ENCODE data around the gene FOXK1.

Gene FOXK1

GRCh38 chr7:4714767-4715409, 32.8 kb downstream of the FOXK1 start:
- no peak overlapping the region for H3K9ac ChIP-seq (ENCODE audit: low read depth, low read length)
- H3K9me3 ChIP-seq (ENCODE audit: control insufficient read depth, insufficient read depth, low read length) = no peaks in the 10 kb centered on the region
- no peaks in the 10 kb centered on the region for H3K4me1 ChIP-seq (ENCODE audit: insufficient read depth, low read length)
- H3K36me3 ChIP-seq (ENCODE audit: insufficient read depth, low read length) = no peaks in the 10 kb centered on the region

DNA sequence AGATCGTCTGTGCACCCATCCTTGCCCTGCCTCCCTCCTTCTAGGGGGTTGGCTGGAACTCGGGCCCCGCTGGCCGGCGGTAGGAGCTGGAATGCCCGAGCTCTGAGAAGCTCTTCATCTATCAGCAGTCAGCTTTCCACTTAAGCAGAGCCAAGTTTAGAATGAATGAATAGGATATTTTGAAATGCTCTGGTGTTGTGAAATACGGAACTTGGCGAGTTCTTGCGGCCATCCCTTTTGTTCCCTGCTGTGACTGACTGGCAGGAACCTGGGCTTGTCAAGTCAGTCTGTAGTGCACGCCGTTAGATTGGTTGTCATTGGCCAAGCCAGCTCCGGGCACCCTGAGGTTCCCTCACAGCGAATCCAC, 33.3 kb downstream of the FOXK1 start:
- Histone ChIP-seq H3K9me3 (ENCODE audit: control insufficient read depth, insufficient read depth, low read length) (no peaks in the 10 kb centered on the region), H3K9ac (ENCODE audit: low read depth, low read length) (no peak overlapping the region)

GRCh38 chr7:4716946-4717795, 35.1 kb downstream of the FOXK1 start:
- H3K36me3 ChIP-seq (ENCODE audit: insufficient read depth, low read length) = no peaks in the 10 kb centered on the region; the same call in 1 of the 2 replicates
- H3K4me1 ChIP-seq (ENCODE audit: insufficient read depth, low read length) = no peaks in the 10 kb centered on the region
- no peak overlapping the region for H3K9ac ChIP-seq (ENCODE audit: low read depth, low read length)
- no peaks in the 10 kb centered on the region for H3K9me3 ChIP-seq (ENCODE audit: control insufficient read depth, insufficient read depth, low read length)

More for the DNA sequence above, 33.3 kb downstream of the FOXK1 start:
- no peaks in the 10 kb centered on the region; the same call in 1 of the 2 replicates for H3K36me3 ChIP-seq (ENCODE audit: insufficient read depth, low read length)
- no peaks in the 10 kb centered on the region for H3K4me1 ChIP-seq (ENCODE audit: insufficient read depth, low read length)

DNA sequence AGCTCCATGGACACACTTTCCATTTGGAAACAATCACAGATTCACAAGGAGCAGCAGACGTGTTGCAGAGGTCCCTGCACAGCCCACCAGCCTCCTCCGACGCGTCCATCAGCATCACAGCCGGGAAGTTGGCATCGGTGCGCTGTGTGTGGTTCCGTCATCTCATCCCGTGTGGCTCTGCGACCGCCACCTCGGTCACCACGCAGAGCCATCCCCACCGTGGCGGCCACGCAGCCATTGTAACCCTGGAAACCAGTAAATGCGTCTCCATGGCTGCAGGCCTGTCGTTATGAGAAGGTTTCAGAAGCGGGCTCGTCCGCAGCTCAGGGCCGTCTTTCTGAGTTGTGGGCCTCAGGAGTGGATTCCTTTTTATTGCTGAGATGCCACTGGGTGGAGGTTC, 36.0 kb downstream of the FOXK1 start:
- H3K36me3 ChIP-seq (ENCODE audit: insufficient read depth, low read length) = no peaks in the 10 kb centered on the region; the same call in 1 of the 2 replicates
- no peaks in the 10 kb centered on the region for H3K9me3 ChIP-seq (ENCODE audit: control insufficient read depth, insufficient read depth, low read length)
- no peak overlapping the region for H3K9ac ChIP-seq (ENCODE audit: low read depth, low read length)
- no peaks in the 10 kb centered on the region for H3K4me1 ChIP-seq (ENCODE audit: insufficient read depth, low read length)

- no peaks in the 10 kb centered on the region; the same call in 1 of the 2 replicates for H3K36me3 ChIP-seq (ENCODE audit: insufficient read depth, low read length)
- no peak overlapping the region for H3K9ac ChIP-seq (ENCODE audit: low read depth, low read length)
- no peaks in the 10 kb centered on the region for H3K9me3 ChIP-seq (ENCODE audit: control insufficient read depth, insufficient read depth, low read length)
- no peaks in the 10 kb centered on the region; the same call in 1 of the 2 replicates for H3K4me1 ChIP-seq (ENCODE audit: insufficient read depth, low read length)
Observed at GRCh38 chr7:4720225-4720624, 38.1 kb downstream of the FOXK1 start.

- no peaks in the 10 kb centered on the region for H3K9me3 ChIP-seq (ENCODE audit: control insufficient read depth, insufficient read depth, low read length)
- no peak overlapping the region for H3K9ac ChIP-seq (ENCODE audit: low read depth, low read length)
- no peaks in the 10 kb centered on the region; the same call in 1 of the 2 replicates for H3K36me3 ChIP-seq (ENCODE audit: insufficient read depth, low read length)
- H3K4me1 ChIP-seq (ENCODE audit: insufficient read depth, low read length) = peaks cover 6% of the 10 kb centered on the region; the same call in 1 of the 2 replicates
Observed at GRCh38 chr7:4722308-4722707, 40.2 kb downstream of the FOXK1 start.

DNA sequence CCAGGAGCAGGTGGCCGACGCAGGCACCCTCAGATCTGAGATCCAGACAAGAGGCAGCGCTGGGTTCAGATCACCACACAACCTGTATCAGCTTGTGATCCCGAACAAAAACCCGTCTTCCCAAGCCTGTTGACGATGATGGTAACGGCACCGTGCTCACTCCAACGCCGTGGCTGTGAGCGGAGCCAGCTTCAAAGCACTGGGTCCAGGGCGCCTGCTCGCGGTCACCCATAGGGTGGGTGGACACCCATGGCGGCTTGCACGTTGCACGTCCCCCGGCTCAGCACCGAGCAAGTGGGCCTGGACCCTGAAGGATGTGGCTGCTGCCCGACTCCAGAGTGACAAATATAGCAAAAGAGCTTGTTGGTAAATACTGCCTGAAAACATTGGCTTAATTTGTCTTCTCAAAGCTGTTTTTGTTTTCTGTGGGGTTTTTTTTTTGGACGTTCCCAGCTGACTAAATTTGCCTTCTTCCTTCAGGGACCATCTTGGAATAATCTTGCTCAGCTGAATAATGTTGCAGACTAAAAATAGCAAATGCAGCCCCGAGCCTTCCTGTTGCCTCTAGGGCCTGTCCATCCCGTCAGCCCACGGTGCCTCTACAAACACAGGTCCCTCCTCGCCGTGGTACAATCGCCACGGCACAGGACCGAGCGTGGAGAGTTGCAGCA, 41.0 kb downstream of the FOXK1 start:
- H3K4me1 ChIP-seq (ENCODE audit: insufficient read depth, low read length) = peaks cover 6% of the 10 kb centered on the region; the same call in 1 of the 2 replicates
- H3K9ac ChIP-seq (ENCODE audit: low read depth, low read length) = no peak overlapping the region
- H3K36me3 ChIP-seq (ENCODE audit: insufficient read depth, low read length) = no peaks in the 10 kb centered on the region; the same call in 1 of the 2 replicates
- no peaks in the 10 kb centered on the region for H3K9me3 ChIP-seq (ENCODE audit: control insufficient read depth, insufficient read depth, low read length)

- no peaks in the 10 kb centered on the region; the same call in 1 of the 2 replicates for H3K36me3 ChIP-seq (ENCODE audit: insufficient read depth, low read length)
- H3K9me3 ChIP-seq (ENCODE audit: control insufficient read depth, insufficient read depth, low read length) = no peaks in the 10 kb centered on the region
- peak overlapping the region; percentile 45; the same call in 1 of the 2 replicates for H3K9ac ChIP-seq (ENCODE audit: low read depth, low read length)
- H3K4me1 ChIP-seq (ENCODE audit: insufficient read depth, low read length) = peaks cover 6% of the 10 kb centered on the region; the same call in 1 of the 2 replicates
Observed at GRCh38 chr7:4724648-4725013, 42.5 kb downstream of the FOXK1 start.

- H3K4me1 ChIP-seq (ENCODE audit: insufficient read depth, low read length) = peaks cover 6% of the 10 kb centered on the region; the same call in 1 of the 2 replicates
- peak overlapping the region; percentile 45; the same call in 1 of the 2 replicates for H3K9ac ChIP-seq (ENCODE audit: low read depth, low read length)
- no peaks in the 10 kb centered on the region for H3K9me3 ChIP-seq (ENCODE audit: control insufficient read depth, insufficient read depth, low read length)
- no peaks in the 10 kb centered on the region; the same call in 1 of the 2 replicates for H3K36me3 ChIP-seq (ENCODE audit: insufficient read depth, low read length)
Observed at GRCh38 chr7:4725014-4725849, 43.1 kb downstream of the FOXK1 start.

GRCh38 chr7:4725850-4726450, 43.9 kb downstream of the FOXK1 start:
- H3K9me3 ChIP-seq (ENCODE audit: control insufficient read depth, insufficient read depth, low read length) = no peaks in the 10 kb centered on the region
- no peaks in the 10 kb centered on the region for H3K36me3 ChIP-seq (ENCODE audit: insufficient read depth, low read length)
- H3K9ac ChIP-seq (ENCODE audit: low read depth, low read length) = no peak overlapping the region
- H3K4me1 ChIP-seq (ENCODE audit: insufficient read depth, low read length) = peaks cover 6% of the 10 kb centered on the region; the same call in 1 of the 2 replicates

DNA sequence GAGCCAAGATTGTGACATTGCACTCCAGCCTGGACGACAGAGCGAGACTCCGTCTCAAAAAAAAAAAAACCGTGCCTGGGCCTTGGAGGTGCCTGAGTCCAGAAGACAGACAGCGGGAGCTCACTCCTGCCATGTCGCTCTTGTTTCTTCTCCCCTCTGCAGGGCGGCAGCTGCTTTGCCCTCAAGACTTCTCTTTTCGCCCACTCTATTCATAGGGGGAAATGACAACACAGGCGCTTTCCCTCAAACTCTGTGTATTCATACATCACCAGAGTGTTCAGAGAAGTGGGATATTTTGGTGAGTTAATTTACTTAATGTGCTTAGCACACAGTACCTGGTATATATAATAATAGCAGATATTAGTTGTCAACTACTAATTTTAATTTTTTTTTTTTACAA, 44.5 kb downstream of the FOXK1 start:
- no peaks in the 10 kb centered on the region for H3K36me3 ChIP-seq (ENCODE audit: insufficient read depth, low read length)
- no peaks in the 10 kb centered on the region for H3K9me3 ChIP-seq (ENCODE audit: control insufficient read depth, insufficient read depth, low read length)
- H3K4me1 ChIP-seq (ENCODE audit: insufficient read depth, low read length) = peaks cover 6% of the 10 kb centered on the region; the same call in 1 of the 2 replicates
- H3K9ac ChIP-seq (ENCODE audit: low read depth, low read length) = no peak overlapping the region

GRCh38 chr7:4727914-4728705, 46.0 kb downstream of the FOXK1 start:
- Histone ChIP-seq H3K4me1 (ENCODE audit: insufficient read depth, low read length) (peaks cover 6% of the 10 kb centered on the region; the same call in 1 of the 2 replicates), H3K9ac (ENCODE audit: low read depth, low read length) (no peak overlapping the region), H3K36me3 (ENCODE audit: insufficient read depth, low read length) (no peaks in the 10 kb centered on the region), H3K9me3 (ENCODE audit: control insufficient read depth, insufficient read depth, low read length) (no peaks in the 10 kb centered on the region)

GRCh38 chr7:4729266-4729665, 47.2 kb downstream of the FOXK1 start:
- H3K36me3 ChIP-seq (ENCODE audit: insufficient read depth, low read length) = no peaks in the 10 kb centered on the region
- H3K9ac ChIP-seq (ENCODE audit: low read depth, low read length) = no peak overlapping the region
- peaks cover 6% of the 10 kb centered on the region; the same call in 1 of the 2 replicates for H3K4me1 ChIP-seq (ENCODE audit: insufficient read depth, low read length)
- no peaks in the 10 kb centered on the region for H3K9me3 ChIP-seq (ENCODE audit: control insufficient read depth, insufficient read depth, low read length)
